GM13977 (cell line): ENCODE results near the gene C2orf68.
"Not testable (repeated sequence)": the region's sequence is repeated elsewhere in the genome, so short reads cannot be mapped to it uniquely, and the experiment has no call there.

Source experiments
- DNase-seq: peaks from one replicate; pipeline ENCODE4 v3.0.0; 2012; ENCODE audit warnings: low spot score
- in situ Hi-C: fragments of 300-500 bp; cut with MboI; formaldehyde crosslinking; loops from one replicate; pipeline ENCODE4 v1.12.0; 2022; ENCODE audit warnings: low sequenced_read_pairs, low pct_unique_long_range_greater_than_20kb, mixed read lengths, inconsistent platforms; ENCODE audit not compliant: unreplicated experiment
- TF ChIP-seq, protein P1 (sequence below): IDR thresholded peaks from 2 replicates; pipeline ENCODE4 v1.5.1; 2012; ENCODE audit warnings: mild to moderate bottlenecking, control low read depth; ENCODE audit not compliant: insufficient read depth; ENCODE audit errors: extremely low read depth, missing control alignments

C2orf68 gene

GRCh38 chr2:85604568-85605339 lies 7.1 kb downstream of the C2orf68 start:
- in situ Hi-C loops: no loop called here
- DNase-seq: no peak
- TF ChIP-seq, protein P1, sequence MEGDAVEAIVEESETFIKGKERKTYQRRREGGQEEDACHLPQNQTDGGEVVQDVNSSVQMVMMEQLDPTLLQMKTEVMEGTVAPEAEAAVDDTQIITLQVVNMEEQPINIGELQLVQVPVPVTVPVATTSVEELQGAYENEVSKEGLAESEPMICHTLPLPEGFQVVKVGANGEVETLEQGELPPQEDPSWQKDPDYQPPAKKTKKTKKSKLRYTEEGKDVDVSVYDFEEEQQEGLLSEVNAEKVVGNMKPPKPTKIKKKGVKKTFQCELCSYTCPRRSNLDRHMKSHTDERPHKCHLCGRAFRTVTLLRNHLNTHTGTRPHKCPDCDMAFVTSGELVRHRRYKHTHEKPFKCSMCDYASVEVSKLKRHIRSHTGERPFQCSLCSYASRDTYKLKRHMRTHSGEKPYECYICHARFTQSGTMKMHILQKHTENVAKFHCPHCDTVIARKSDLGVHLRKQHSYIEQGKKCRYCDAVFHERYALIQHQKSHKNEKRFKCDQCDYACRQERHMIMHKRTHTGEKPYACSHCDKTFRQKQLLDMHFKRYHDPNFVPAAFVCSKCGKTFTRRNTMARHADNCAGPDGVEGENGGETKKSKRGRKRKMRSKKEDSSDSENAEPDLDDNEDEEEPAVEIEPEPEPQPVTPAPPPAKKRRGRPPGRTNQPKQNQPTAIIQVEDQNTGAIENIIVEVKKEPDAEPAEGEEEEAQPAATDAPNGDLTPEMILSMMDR: no peak

GRCh38 chr2:85604133-85604444 lies 7.8 kb downstream of the C2orf68 start:
- in situ Hi-C loops: not testable (repeated sequence)

DNA sequence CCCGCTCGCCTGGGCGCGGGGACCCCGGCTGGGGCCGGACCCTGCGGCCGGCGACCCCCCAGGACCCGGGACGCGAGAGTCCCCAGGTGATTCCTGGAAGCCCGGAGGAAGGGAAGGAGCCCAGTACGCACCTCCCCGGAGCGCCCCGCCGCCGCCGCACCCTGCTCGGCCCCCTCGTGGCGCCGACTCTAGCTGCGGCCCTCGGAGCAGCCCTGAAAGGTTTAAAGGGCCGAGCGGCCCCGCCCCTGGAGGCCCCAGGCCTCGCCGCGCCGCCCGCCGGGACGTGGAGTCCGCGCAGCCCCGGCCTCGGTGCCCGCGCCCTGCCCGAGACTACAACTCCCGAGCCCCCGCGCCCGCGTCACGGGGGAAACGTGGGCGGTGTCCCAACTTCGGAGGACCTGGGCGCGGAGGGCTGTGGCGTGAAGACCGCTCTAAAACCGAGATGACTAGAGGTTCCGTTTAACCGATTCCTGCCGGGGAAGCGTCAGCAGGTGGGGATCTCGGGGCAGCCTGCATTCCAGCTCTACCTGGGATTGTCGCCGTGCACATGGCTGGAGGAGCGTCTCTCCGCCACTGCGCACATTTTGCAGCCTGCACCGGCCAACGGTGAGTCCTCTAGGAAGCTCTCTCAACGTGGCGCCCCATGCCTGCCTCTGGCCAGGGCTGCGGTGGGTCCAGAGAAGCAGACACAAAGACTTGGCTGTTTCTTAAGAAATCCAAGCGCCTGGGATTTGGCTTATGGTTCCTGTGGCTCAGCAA lies 9.2 kb downstream of the C2orf68 start, which contains the start of gene TMEM150A:
TMEM150A (minus strand) TSS at position 223 of the 759 bp plus-strand sequence. CDS start 750 bp downstream, outside the sequence.
- TF ChIP-seq, protein P1: peak; percentile 35
- in situ Hi-C loops: no loop called here
- peak; percentile 96 for DNase-seq

More at GRCh38 chr2:85604133-85604444, 7.8 kb downstream of the C2orf68 start:
- DNase-seq: not testable (repeated sequence)

DNA sequence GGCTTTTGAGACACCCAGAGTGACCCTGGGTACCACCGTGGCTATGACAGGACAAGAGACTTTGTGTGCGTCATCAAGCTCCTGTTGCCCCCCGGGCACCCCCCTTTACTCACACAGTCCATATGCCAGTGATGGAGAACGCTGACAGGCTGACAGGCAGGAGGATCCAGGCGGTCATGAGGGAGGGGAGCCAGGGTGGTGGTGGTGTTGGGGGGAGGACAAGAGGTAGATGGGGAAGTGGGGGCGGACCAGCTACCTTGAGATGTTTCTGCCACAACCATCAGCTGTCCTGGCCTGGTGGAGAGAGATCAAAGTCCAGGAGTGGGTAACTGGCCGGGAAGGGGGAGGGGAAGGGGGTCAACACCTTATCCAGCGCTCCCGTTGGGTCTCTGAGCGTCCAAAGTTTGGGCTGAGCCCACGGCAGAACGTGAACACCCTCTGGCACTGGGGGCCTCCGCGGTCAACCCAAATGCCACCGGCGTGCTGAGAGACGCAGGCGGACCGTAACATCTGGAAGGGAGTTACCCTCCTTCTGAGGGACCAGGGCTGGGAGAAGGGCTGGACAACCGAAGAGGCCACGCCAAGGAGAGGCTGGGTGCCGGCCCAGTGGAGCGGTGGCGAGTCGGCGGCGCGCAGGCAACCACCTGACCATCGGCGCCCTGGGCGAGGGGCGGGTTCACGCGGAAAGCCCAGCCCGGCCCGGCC lies 9.9 kb downstream of the C2orf68 start:
- no peak for DNase-seq
- TF ChIP-seq, protein P1: no peak
- in situ Hi-C loops: no loop called here

DNA sequence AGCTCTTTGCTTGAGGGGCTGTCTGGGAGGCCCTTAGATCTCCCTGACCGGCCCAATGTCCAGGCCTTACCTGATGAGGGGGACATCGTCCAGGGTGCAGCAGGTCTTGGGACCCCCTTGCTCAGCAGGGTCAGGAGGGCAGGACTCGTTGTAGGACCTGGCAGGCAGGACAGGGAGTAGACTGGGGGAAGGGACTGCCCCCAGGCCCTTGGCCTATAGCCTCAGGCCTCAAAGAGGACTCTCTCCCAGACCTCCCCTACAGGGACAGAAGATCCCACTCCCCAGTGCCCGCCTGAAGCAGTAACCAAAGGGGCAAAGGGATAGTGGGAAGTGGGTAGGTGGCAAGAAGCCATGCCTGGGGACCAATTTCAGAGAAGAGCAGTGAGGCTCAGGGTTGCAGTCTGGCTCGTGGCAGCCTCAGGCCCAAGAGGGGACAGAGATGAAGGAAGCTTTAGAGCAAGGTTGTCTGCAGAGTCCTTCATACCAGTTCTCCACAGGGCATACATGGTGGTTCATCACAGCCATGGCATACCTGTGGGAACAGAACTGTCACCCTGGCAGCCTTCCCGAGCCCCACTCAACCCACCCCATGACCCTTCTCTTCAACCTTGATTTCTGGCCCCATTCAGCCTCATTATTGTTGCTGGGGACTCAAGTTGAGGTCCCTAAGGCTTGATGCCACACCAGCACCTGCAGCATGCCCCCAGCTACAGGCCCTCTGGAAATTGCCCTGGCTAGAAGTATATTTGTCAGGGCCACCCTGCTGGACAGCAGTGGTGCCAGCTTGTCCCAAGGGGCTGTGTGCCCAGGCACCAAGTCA lies 10.7 kb downstream of the C2orf68 start:
- TF ChIP-seq, protein P1: no peak
- no peak for DNase-seq
- in situ Hi-C loops: no loop called here

- TF ChIP-seq, protein P1: no peak
- in situ Hi-C loops: no loop called here
- DNase-seq: no peak
Measured at GRCh38 chr2:85600235-85600575, 11.7 kb downstream of the C2orf68 start.
